MM.1S (cell line): ENCODE results near the gene COL2A1.

ENCODE experiments used
- DNase-seq: peaks from one replicate; pipeline ENCODE4 v3.0.0-alpha.2; 2015
- H2AFZ ChIP-seq: fragments of 300-600 bp; sonication (generic); 2 replicates; pipeline ENCODE4 v1.6.0; 2016; ENCODE audit warnings: antibody characterized with exemption, low read length
- H3F3A ChIP-seq: fragments of 300-600 bp; sonication (generic); 2 replicates; pipeline ENCODE4 v1.6.1; 2016; ENCODE audit warnings: mild to moderate bottlenecking, antibody characterized with exemption, low read length, moderate library complexity, mixed read lengths; ENCODE audit not compliant: insufficient read depth
- H3K27ac ChIP-seq: fragments of 300-600 bp; sonication (generic); 2 replicates; pipeline ENCODE4 v1.5.1; 2016; ENCODE audit warnings: mild to moderate bottlenecking, low read length
- H3K27me3 ChIP-seq: fragments of 300-600 bp; sonication (generic); replicated peaks from 2 replicates; pipeline ENCODE4 v1.6.0; 2016; ENCODE audit warnings: low read length; ENCODE audit not compliant: insufficient read depth
- H3K36me3 ChIP-seq: fragments of 300-600 bp; sonication (generic); replicated peaks from 2 replicates; pipeline ENCODE4 v1.6.1; 2016; ENCODE audit warnings: mild to moderate bottlenecking, low read length, mixed read lengths; ENCODE audit not compliant: insufficient read depth
- H3K4me1 ChIP-seq: fragments of 300-600 bp; sonication (generic); 2 replicates; pipeline ENCODE4 v1.6.1; 2016; ENCODE audit warnings: low read length, mixed read lengths
- H3K4me2 ChIP-seq: fragments of 300-600 bp; sonication (generic); 2 replicates; pipeline ENCODE4 v1.6.0; 2016; ENCODE audit warnings: low read depth, low read length
- H3K4me3 ChIP-seq: fragments of 300-600 bp; sonication (generic); 2 replicates; pipeline ENCODE4 v1.5.1; 2016; ENCODE audit warnings: low read length, mixed read lengths
- H3K79me2 ChIP-seq: fragments of 300-600 bp; sonication (generic); 2 replicates; pipeline ENCODE4 v1.6.1; 2016; ENCODE audit warnings: mixed run types, low read length, mixed read lengths
- H3K9ac ChIP-seq: fragments of 300-600 bp; sonication (generic); 2 replicates; pipeline ENCODE4 v1.6.1; 2016; ENCODE audit warnings: low read length, mixed read lengths
- H3K9me2 ChIP-seq: fragments of 300-600 bp; sonication (generic); replicated peaks from 2 replicates; pipeline ENCODE4 v1.6.1; 2016; ENCODE audit warnings: mild to moderate bottlenecking, low read length, mixed read lengths; ENCODE audit not compliant: insufficient read depth
- H3K9me3 ChIP-seq: fragments of 300-600 bp; sonication (generic); replicated peaks from 2 replicates; pipeline ENCODE4 v1.6.1; 2016; ENCODE audit warnings: mild to moderate bottlenecking, low read length, mixed read lengths; ENCODE audit not compliant: insufficient read depth
- H4K20me1 ChIP-seq: fragments of 300-600 bp; sonication (generic); 2 replicates; pipeline ENCODE4 v1.6.1; 2016; ENCODE audit warnings: mild to moderate bottlenecking, low read length, moderate library complexity, mixed read lengths; ENCODE audit not compliant: insufficient read depth
- CTCF ChIP-seq: fragments of 300-600 bp; sonication (generic); IDR thresholded peaks from 2 replicates; pipeline ENCODE4 v1.5.1; 2016; ENCODE audit warnings: antibody characterized with exemption, low read length, mixed read lengths
- EZH2 ChIP-seq: fragments of 300-600 bp; sonication (generic); optimal IDR thresholded peaks from 2 replicates; pipeline ENCODE3; 2017; ENCODE audit warnings: low read depth, mild to moderate bottlenecking, antibody characterized with exemption, low read length, mixed read lengths
- EZH2phosphoT487 ChIP-seq: fragments of 300-600 bp; sonication (generic); IDR thresholded peaks from 2 replicates; pipeline ENCODE4 v1.6.1; 2018; ENCODE audit warnings: antibody characterized with exemption, low read length

Gene COL2A1

GRCh38 chr12:47986291-47986660 lies 18.0 kb downstream of the COL2A1 start:
- Histone ChIP-seq H3K4me2 (no peak overlapping the region), H3K36me3 (no peaks in the 10 kb centered on the region), H3K9me3 (no peaks in the 10 kb centered on the region), H3K9ac (no peak overlapping the region), H3K9me2 (no peaks in the 10 kb centered on the region), H3K27me3 (no peaks in the 10 kb centered on the region), H2AFZ (no peak overlapping the region), H3K27ac (no peak overlapping the region), H4K20me1 (no peaks in the 10 kb centered on the region), H3K79me2 (no peaks in the 10 kb centered on the region), H3K4me3 (no peak overlapping the region), H3F3A (no peaks in the 10 kb centered on the region), H3K4me1 (peaks cover 17% of the 10 kb centered on the region)
- TF ChIP-seq EZH2 (no peak), EZH2phosphoT487 (no peak)
- DNase-seq, result no peak

- H4K20me1 ChIP-seq, result no peaks in the 10 kb centered on the region
- H3K79me2 ChIP-seq, result no peaks in the 10 kb centered on the region
- H3K4me3 ChIP-seq, result no peak overlapping the region
- H3K9ac ChIP-seq, result no peak overlapping the region
- no peaks in the 10 kb centered on the region for H3K9me3 ChIP-seq
- H3K4me1 ChIP-seq, result peaks cover 17% of the 10 kb centered on the region
- no peak for DNase-seq
- H3K9me2 ChIP-seq, result no peaks in the 10 kb centered on the region
- no peaks in the 10 kb centered on the region for H3F3A ChIP-seq
- H2AFZ ChIP-seq, result no peak overlapping the region
- no peak overlapping the region for H3K27ac ChIP-seq
- H3K36me3 ChIP-seq, result no peaks in the 10 kb centered on the region
- TF ChIP-seq EZH2, result no peak
- no peak for TF ChIP-seq EZH2phosphoT487
- no peak for TF ChIP-seq CTCF
- no peak overlapping the region for H3K4me2 ChIP-seq
- H3K27me3 ChIP-seq, result no peaks in the 10 kb centered on the region
Measured at GRCh38 chr12:47985596-47986290, 18.5 kb downstream of the COL2A1 start.

- Histone ChIP-seq H3K36me3 (no peaks in the 10 kb centered on the region), H3K9me3 (no peaks in the 10 kb centered on the region), H3K4me1 (peaks cover 17% of the 10 kb centered on the region), H3F3A (no peaks in the 10 kb centered on the region), H3K4me2 (no peak overlapping the region), H2AFZ (no peak overlapping the region), H4K20me1 (no peaks in the 10 kb centered on the region), H3K27me3 (no peaks in the 10 kb centered on the region), H3K9ac (no peak overlapping the region), H3K79me2 (no peaks in the 10 kb centered on the region), H3K27ac (no peak overlapping the region), H3K9me2 (no peaks in the 10 kb centered on the region), H3K4me3 (no peak overlapping the region)
- no peak for DNase-seq
- TF ChIP-seq EZH2phosphoT487 (no peak), EZH2 (no peak), CTCF (no peak)
Measured at GRCh38 chr12:47984331-47984801, 19.9 kb downstream of the COL2A1 start.

GRCh38 chr12:47983541-47984115 lies 20.6 kb downstream of the COL2A1 start:
- H3K79me2 ChIP-seq, result no peaks in the 10 kb centered on the region
- no peak overlapping the region for H3K4me2 ChIP-seq
- peaks cover 17% of the 10 kb centered on the region for H3K4me1 ChIP-seq
- H3K9ac ChIP-seq, result no peak overlapping the region
- no peaks in the 10 kb centered on the region for H3K36me3 ChIP-seq
- TF ChIP-seq EZH2 (no peak), EZH2phosphoT487 (no peak), CTCF (no peak)
- H3F3A ChIP-seq, result no peaks in the 10 kb centered on the region
- no peaks in the 10 kb centered on the region for H4K20me1 ChIP-seq
- H3K9me2 ChIP-seq, result no peaks in the 10 kb centered on the region
- H3K4me3 ChIP-seq, result no peak overlapping the region
- H3K9me3 ChIP-seq, result no peaks in the 10 kb centered on the region
- H2AFZ ChIP-seq, result no peak overlapping the region
- no peak for DNase-seq
- no peaks in the 10 kb centered on the region for H3K27me3 ChIP-seq
- H3K27ac ChIP-seq, result no peak overlapping the region
